ENCODE measurements around the gene CTXN1.

The CTXN1 gene

DNA sequence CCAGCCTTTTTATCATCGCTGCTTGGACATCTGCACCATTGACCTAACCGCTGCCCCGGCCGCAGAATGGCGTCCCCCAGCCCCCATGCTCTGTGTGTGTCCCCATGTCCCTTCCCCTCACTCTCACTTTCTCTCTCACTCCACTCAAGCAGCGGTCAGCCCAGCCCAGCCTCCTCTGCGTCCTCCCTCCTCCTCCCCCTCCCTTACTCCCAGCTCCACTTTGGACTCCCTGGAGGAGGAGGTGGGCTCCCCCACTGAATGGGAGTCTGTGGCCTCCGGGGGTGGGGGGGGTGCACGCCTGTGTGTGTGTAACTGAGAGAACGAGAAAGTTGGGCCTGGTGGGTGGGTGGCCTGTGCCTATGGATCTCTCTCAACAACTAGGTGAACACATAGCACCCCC lies 20.1 kb downstream of the CTXN1 start:
- Histone ChIP-seq H2AFZ (ENCODE audit: low read length, unreplicated experiment) (no peak overlapping the region), H3K4me1 (ENCODE audit: control insufficient read depth, insufficient read depth, low read length, unreplicated experiment) (peaks cover 12% of the 10 kb centered on the region), H3K79me2 (ENCODE audit: control insufficient read depth, insufficient read depth, low read length, unreplicated experiment) (peaks cover 29% of the 10 kb centered on the region), H3K27me3 (ENCODE audit: insufficient read depth, low read length) (no peaks in the 10 kb centered on the region), H3K36me3 (ENCODE audit: insufficient read depth, low read length) (no peaks in the 10 kb centered on the region), H3K4me3 (ENCODE audit: low read depth, low read length) (no peak overlapping the region; the same call in 1 of the 2 replicates), H3K27ac (ENCODE audit: low read depth, low read length) (no peak overlapping the region)

DNA sequence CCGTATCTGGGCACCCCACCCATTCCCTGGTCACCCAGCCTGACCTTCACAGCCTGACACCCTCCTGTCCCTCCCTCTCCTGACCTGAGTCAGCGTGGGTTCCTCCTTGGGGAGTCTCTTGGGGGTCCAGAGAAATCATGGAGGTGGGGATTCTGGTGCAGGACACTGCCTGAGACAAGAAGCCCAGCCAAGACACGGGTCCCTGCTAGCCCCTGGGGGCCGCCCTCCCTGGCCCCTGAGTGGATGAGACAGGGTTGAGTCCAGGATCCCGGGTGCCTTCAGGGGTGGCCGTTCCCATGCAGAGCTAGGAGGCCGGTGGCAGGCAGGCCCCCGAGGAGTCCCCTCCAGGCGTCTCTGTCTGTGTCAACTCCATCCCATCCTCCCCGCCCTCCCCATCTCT lies 20.7 kb downstream of the CTXN1 start:
- no peaks in the 10 kb centered on the region for H3K27me3 ChIP-seq (ENCODE audit: insufficient read depth, low read length)
- H2AFZ ChIP-seq (ENCODE audit: low read length, unreplicated experiment) = no peak overlapping the region
- H3K27ac ChIP-seq (ENCODE audit: low read depth, low read length) = no peak overlapping the region
- H3K4me1 ChIP-seq (ENCODE audit: control insufficient read depth, insufficient read depth, low read length, unreplicated experiment) = peaks cover 12% of the 10 kb centered on the region
- H3K79me2 ChIP-seq (ENCODE audit: control insufficient read depth, insufficient read depth, low read length, unreplicated experiment) = peaks cover 29% of the 10 kb centered on the region
- no peaks in the 10 kb centered on the region for H3K36me3 ChIP-seq (ENCODE audit: insufficient read depth, low read length)
- peak overlapping the region; percentile 94; the same call in 1 of the 2 replicates for H3K4me3 ChIP-seq (ENCODE audit: low read depth, low read length)

DNA sequence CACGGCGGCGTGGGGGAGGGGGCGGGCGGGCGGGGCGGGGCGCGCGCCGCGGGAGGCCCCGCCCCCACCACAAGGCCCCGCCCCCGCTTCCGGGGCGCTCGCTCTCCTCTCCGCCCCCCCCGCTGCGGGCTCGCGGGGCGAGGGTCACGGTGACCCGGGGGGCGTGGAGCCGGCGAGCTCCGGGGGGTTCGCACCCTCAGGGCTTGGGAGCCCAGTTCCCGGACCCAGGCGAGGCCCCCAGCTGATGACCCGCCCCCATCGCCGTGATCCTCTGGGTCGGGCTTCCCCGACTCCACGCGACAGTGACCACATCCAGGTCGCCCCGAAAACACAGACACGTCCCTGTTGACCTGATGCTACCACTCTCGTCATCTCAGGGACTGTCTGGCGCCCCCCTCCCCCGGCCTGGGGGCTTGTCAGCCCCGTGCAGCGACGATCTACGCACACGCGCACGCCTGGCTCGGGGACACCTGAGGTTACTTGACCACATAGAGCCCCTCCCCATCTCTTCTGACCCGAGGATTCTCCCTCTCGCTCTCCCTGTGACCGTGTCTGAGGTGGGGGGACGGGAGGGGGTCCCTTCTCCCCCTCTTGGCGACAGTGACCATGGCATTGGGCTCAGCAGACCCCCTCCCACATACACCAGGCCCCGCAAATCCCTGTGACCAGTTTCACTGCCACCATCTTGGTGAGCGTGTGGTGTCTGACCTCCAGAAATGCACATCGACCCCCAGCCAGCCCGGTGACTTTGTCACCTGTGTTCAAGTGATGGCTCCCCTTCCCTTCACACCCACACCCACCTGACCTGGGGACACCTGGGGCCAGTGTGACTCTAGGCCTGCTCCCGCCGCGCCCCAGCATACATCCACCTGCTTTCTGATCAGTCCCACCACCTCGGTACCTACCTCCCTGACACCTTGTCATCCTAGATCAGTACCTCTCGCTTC lies 21.6 kb downstream of the CTXN1 start:
- H3K79me2 ChIP-seq (ENCODE audit: control insufficient read depth, insufficient read depth, low read length, unreplicated experiment) = peaks cover 29% of the 10 kb centered on the region
- H2AFZ ChIP-seq (ENCODE audit: low read length, unreplicated experiment) = no peak overlapping the region
- H3K4me1 ChIP-seq (ENCODE audit: control insufficient read depth, insufficient read depth, low read length, unreplicated experiment) = peaks cover 12% of the 10 kb centered on the region
- no peaks in the 10 kb centered on the region for H3K27me3 ChIP-seq (ENCODE audit: insufficient read depth, low read length)
- H3K4me3 ChIP-seq (ENCODE audit: low read depth, low read length) = peak overlapping the region; percentile 94
- H3K27ac ChIP-seq (ENCODE audit: low read depth, low read length) = peak overlapping the region; percentile 16; the same call in 1 of the 2 replicates
- H3K36me3 ChIP-seq (ENCODE audit: insufficient read depth, low read length) = no peaks in the 10 kb centered on the region

DNA sequence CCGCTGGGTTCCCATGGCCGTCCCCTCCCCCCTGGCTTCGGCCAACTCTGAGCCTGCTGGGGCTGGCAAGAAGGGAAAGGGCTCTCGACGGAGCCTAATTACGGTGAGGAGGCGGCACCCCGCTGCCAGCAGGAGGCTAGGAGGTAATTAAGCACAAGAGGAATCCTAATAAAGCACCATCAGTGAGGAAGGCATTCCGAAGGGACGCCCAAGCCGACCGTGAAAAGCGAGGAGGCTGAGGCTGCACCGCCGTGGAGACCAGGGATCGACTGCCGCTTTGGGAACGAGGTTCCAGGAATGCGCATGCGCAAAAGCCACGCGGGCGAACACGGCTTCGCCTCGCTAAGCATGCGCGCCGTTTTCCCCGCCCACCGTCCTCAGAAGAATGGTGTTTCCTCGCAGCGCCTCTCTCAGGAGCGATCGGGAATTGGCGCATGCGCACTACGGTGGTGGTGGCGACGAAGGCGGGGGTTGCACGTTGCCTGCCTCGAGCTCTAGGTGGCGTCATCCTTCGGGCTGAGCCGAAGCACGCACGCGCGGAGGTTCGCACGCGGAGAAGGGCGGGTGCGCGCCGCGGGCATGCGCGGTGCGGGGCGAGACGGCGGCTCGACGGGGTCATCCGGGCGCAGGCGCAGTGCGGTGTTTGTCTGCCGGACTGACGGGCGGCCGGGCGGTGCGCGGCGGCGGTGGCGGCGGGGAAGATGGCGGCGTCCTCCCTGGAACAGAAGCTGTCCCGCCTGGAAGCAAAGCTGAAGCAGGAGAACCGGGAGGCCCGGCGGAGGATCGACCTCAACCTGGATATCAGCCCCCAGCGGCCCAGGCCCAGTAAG lies 22.5 kb downstream of the CTXN1 start, which contains the start of gene MAP2K7:
TSS of gene MAP2K7 (plus strand) at position 634 of the 830 bp plus-strand sequence. CDS start at position 702, 68 bp downstream.
- H3K36me3 ChIP-seq (ENCODE audit: insufficient read depth, low read length) = no peaks in the 10 kb centered on the region
- peak within 1 kb of the TSS; percentile 16; the same call in 1 of the 2 replicates for H3K27ac ChIP-seq (ENCODE audit: low read depth, low read length)
- peaks cover 29% of the 10 kb centered on the region for H3K79me2 ChIP-seq (ENCODE audit: control insufficient read depth, insufficient read depth, low read length, unreplicated experiment)
- H3K4me1 ChIP-seq (ENCODE audit: control insufficient read depth, insufficient read depth, low read length, unreplicated experiment) = peaks cover 12% of the 10 kb centered on the region
- H2AFZ ChIP-seq (ENCODE audit: low read length, unreplicated experiment) = no peak within 1 kb of the TSS
- no peaks in the 10 kb centered on the region for H3K27me3 ChIP-seq (ENCODE audit: insufficient read depth, low read length)
- H3K4me3 ChIP-seq (ENCODE audit: low read depth, low read length) = peak within 1 kb of the TSS; percentile 94

DNA sequence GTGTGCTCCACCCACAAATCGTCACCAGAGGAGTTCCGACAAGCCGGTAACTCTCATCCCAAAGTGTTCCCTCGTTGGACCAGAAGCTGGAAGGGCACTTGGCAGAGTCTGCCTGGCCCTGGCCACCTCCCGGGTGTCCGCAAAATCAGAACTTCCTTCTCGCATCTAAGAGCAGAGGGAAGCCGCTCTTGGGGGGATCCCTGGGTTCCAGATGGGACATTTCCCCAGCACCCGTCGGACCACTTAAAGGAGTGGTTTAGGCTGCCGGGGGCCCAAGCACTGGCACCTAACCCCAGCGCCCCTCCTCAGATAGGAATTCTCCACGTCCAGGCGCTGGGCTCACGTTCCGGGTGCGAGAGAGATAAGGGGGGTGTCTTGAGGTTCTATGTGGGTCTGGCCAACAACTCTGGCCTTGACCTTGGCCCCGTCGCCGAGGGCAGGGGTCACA lies 23.1 kb downstream of the CTXN1 start:
- Histone ChIP-seq H3K27me3 (ENCODE audit: insufficient read depth, low read length) (no peaks in the 10 kb centered on the region), H3K79me2 (ENCODE audit: control insufficient read depth, insufficient read depth, low read length, unreplicated experiment) (peaks cover 29% of the 10 kb centered on the region), H3K4me3 (ENCODE audit: low read depth, low read length) (peak overlapping the region; percentile 85), H3K4me1 (ENCODE audit: control insufficient read depth, insufficient read depth, low read length, unreplicated experiment) (peaks cover 12% of the 10 kb centered on the region), H3K27ac (ENCODE audit: low read depth, low read length) (no peak overlapping the region), H3K36me3 (ENCODE audit: insufficient read depth, low read length) (no peaks in the 10 kb centered on the region), H2AFZ (ENCODE audit: low read length, unreplicated experiment) (no peak overlapping the region)

DNA sequence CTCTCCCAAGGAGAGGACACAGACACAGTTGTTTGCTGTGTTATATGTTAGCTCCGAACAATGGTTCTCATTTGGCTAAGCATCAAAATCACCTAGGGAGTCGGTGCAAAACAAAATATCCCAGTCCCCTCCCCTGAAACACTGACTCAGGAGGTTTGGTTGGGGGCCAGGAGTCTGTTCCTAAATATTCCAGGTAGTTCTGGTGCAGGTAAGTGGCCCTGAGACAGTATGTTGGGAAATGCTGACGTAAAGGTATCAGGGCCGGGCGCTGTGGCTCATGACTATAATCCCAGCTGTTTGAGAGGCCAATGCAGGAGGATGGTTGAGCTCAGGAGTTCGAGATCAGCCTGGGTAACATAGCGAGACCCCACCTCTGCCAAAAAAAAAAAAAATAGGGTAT lies 24.6 kb downstream of the CTXN1 start:
- Histone ChIP-seq H3K4me3 (ENCODE audit: low read depth, low read length) (no peak overlapping the region), H3K36me3 (ENCODE audit: insufficient read depth, low read length) (no peaks in the 10 kb centered on the region), H3K27me3 (ENCODE audit: insufficient read depth, low read length) (no peaks in the 10 kb centered on the region), H3K27ac (ENCODE audit: low read depth, low read length) (no peak overlapping the region), H3K79me2 (ENCODE audit: control insufficient read depth, insufficient read depth, low read length, unreplicated experiment) (peaks cover 29% of the 10 kb centered on the region), H3K4me1 (ENCODE audit: control insufficient read depth, insufficient read depth, low read length, unreplicated experiment) (peaks cover 12% of the 10 kb centered on the region), H2AFZ (ENCODE audit: low read length, unreplicated experiment) (no peak overlapping the region)

DNA sequence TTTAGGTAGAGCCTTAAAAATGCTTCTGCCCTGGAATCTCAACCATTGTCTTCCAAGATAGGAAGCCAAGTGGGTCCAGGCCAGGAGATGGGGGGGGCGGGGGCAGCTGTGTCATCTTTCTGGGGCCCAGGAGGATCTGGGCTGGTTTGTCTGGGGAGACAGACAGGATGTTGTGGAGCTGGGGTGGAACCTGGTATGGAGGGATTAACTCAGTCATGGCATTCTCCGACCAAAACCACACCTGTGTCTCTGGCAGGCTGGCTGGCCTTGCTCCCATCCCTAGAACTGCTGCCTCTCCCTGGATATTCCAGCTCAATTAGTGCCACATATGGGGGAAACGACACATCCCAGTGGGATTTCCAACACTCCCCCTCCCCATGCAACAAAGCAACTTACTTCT lies 25.0 kb downstream of the CTXN1 start:
- no peaks in the 10 kb centered on the region for H3K36me3 ChIP-seq (ENCODE audit: insufficient read depth, low read length)
- H2AFZ ChIP-seq (ENCODE audit: low read length, unreplicated experiment) = no peak overlapping the region
- no peak overlapping the region for H3K27ac ChIP-seq (ENCODE audit: low read depth, low read length)
- no peaks in the 10 kb centered on the region for H3K27me3 ChIP-seq (ENCODE audit: insufficient read depth, low read length)
- H3K4me1 ChIP-seq (ENCODE audit: control insufficient read depth, insufficient read depth, low read length, unreplicated experiment) = peaks cover 12% of the 10 kb centered on the region
- peaks cover 26% of the 10 kb centered on the region for H3K79me2 ChIP-seq (ENCODE audit: control insufficient read depth, insufficient read depth, low read length, unreplicated experiment)
- H3K4me3 ChIP-seq (ENCODE audit: low read depth, low read length) = no peak overlapping the region

DNA sequence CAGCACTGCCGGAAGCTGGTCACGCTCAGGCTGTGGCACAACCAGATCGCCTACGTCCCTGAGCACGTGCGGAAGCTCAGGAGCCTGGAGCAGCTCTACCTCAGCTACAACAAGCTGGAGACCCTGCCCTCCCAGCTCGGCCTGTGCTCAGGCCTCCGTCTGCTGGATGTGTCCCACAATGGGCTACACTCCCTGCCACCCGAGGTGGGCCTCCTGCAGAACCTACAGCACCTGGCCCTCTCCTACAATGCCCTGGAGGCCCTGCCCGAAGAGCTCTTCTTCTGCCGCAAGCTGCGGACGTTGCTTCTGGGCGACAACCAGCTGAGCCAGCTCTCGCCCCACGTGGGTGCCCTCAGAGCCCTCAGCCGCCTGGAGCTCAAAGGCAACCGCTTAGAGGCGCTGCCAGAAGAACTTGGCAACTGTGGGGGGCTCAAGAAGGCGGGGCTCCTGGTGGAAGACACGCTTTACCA lies 25.5 kb downstream of the CTXN1 start:
- Histone ChIP-seq H3K4me1 (ENCODE audit: control insufficient read depth, insufficient read depth, low read length, unreplicated experiment) (peaks cover 12% of the 10 kb centered on the region), H3K27ac (ENCODE audit: low read depth, low read length) (no peak overlapping the region), H3K36me3 (ENCODE audit: insufficient read depth, low read length) (no peaks in the 10 kb centered on the region), H2AFZ (ENCODE audit: low read length, unreplicated experiment) (no peak overlapping the region), H3K27me3 (ENCODE audit: insufficient read depth, low read length) (no peaks in the 10 kb centered on the region), H3K79me2 (ENCODE audit: control insufficient read depth, insufficient read depth, low read length, unreplicated experiment) (peaks cover 22% of the 10 kb centered on the region), H3K4me3 (ENCODE audit: low read depth, low read length) (no peak overlapping the region)

DNA sequence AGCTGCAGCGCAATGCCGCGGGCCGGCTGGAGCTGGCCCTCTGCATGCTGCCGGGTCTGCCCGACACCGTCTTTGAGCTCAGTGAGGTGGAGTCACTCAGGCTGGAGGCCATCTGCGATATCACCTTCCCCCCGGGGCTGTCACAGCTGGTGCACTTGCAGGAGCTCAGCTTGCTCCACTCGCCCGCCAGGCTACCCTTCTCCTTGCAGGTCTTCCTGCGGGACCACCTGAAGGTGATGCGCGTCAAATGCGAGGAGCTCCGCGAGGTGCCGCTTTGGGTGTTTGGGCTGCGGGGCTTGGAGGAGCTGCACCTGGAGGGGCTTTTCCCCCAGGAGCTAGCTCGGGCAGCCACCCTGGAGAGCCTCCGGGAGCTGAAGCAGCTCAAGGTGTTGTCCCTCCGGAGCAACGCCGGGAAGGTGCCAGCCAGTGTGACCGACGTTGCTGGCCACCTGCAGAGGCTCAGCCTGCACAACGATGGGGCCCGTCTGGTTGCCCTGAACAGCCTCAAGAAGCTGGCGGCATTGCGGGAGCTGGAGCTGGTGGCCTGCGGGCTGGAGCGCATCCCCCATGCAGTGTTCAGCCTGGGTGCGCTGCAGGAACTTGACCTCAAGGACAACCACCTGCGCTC lies 26.1 kb downstream of the CTXN1 start:
- Histone ChIP-seq H3K4me1 (ENCODE audit: control insufficient read depth, insufficient read depth, low read length, unreplicated experiment) (peaks cover 7% of the 10 kb centered on the region), H3K4me3 (ENCODE audit: low read depth, low read length) (no peak overlapping the region), H3K27me3 (ENCODE audit: insufficient read depth, low read length) (no peaks in the 10 kb centered on the region), H3K36me3 (ENCODE audit: insufficient read depth, low read length) (no peaks in the 10 kb centered on the region), H3K27ac (ENCODE audit: low read depth, low read length) (no peak overlapping the region), H3K79me2 (ENCODE audit: control insufficient read depth, insufficient read depth, low read length, unreplicated experiment) (peaks cover 16% of the 10 kb centered on the region), H2AFZ (ENCODE audit: low read length, unreplicated experiment) (no peak overlapping the region)

DNA sequence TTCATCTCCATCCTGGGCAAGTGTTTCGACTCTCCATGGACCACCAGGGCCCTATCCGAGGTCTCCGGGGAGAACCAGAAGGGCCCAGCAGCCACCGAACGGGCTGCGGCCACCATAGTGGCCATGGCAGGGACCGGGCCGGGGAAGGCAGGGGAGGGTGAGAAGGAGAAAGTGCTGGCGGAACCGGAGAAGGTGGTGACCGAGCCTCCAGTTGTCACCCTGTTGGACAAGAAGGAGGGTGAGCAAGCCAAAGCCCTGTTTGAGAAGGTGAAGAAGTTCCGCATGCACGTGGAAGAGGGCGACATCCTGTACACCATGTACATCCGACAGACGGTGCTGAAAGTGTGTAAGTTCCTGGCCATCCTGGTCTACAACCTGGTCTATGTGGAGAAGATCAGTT lies 27.0 kb downstream of the CTXN1 start:
- no peaks in the 10 kb centered on the region for H3K27me3 ChIP-seq (ENCODE audit: insufficient read depth, low read length)
- no peaks in the 10 kb centered on the region for H3K36me3 ChIP-seq (ENCODE audit: insufficient read depth, low read length)
- no peak overlapping the region for H2AFZ ChIP-seq (ENCODE audit: low read length, unreplicated experiment)
- peaks cover 8% of the 10 kb centered on the region for H3K79me2 ChIP-seq (ENCODE audit: control insufficient read depth, insufficient read depth, low read length, unreplicated experiment)
- peaks cover 3% of the 10 kb centered on the region for H3K4me1 ChIP-seq (ENCODE audit: control insufficient read depth, insufficient read depth, low read length, unreplicated experiment)
- H3K4me3 ChIP-seq (ENCODE audit: low read depth, low read length) = no peak overlapping the region
- no peak overlapping the region for H3K27ac ChIP-seq (ENCODE audit: low read depth, low read length)

Measured in ACC112 (cell line).